CD4-positive, CD25-positive, alpha-beta regulatory T cell (primary cell): ENCODE data around the gene SH3BGRL3. TPM values are rescaled to one million over a fixed set of nuclear protein-coding genes. Genes with fewer than 3 reads are reported as not detected.

Experiments
- ATAC-seq, 2 donors: fragments of 150-1000 bp; cut with Tn5 transposase; one replicate each; pipeline ENCODE4 v1.10.0; 2021; ENCODE audit warnings: low read depth in 2 of 2, moderate number of reproducible peaks in 2 of 2, moderate library complexity in 1 of 2
- DNase-seq, 3 donors: peaks; one replicate each; pipeline versions ENCODE4 v3.0.0 to v3.0.0-alpha.2; 2012 to 2022; ENCODE audit warnings: mixed read lengths in 1 of 3
- H3K27ac ChIP-seq: one replicate; pipeline ENCODE4 v1.7.0; 2013; ENCODE audit warnings: mild to moderate bottlenecking, low read length; ENCODE audit not compliant: insufficient read depth, poor library complexity, severe bottlenecking
- H3K27me3 ChIP-seq: one replicate; pipeline ENCODE4 v1.7.0; 2013; ENCODE audit warnings: low read length; ENCODE audit not compliant: control insufficient read depth, insufficient read depth
- H3K36me3 ChIP-seq: one replicate; pipeline ENCODE4 v1.7.0; 2013; ENCODE audit warnings: mild to moderate bottlenecking, low read length, moderate library complexity; ENCODE audit not compliant: control insufficient read depth, insufficient read depth
- H3K4me1 ChIP-seq: 2 replicates; pipeline ENCODE4 v1.7.0; 2013; ENCODE audit warnings: mild to moderate bottlenecking, low read length; ENCODE audit not compliant: insufficient read depth, control insufficient read depth, poor library complexity, severe bottlenecking
- H3K4me3 ChIP-seq: one replicate; pipeline ENCODE4 v1.7.0; 2013; ENCODE audit warnings: low read depth, mild to moderate bottlenecking, low read length, moderate library complexity
- H3K9me3 ChIP-seq, 2 experiments: 1 replicate in 1 of 2; 2 replicates in 1 of 2; pipeline ENCODE4 v1.7.0; 2013; ENCODE audit warnings: low read length in 2 of 2, mild to moderate bottlenecking in 1 of 2, moderate library complexity in 1 of 2; ENCODE audit not compliant: control insufficient read depth in 2 of 2
- H3K27ac Mint-ChIP-seq, 3 donors: one replicate each; pipeline ENCODE4 v1.8.0; 2020 to 2022; ENCODE audit warnings: mild to moderate bottlenecking in 3 of 3, mixed read lengths in 3 of 3, moderate library complexity in 2 of 3
- H3K27me3 Mint-ChIP-seq: one replicate; pipeline ENCODE4 v1.8.0; 2022; ENCODE audit warnings: mild to moderate bottlenecking, mixed read lengths
- H3K36me3 Mint-ChIP-seq: one replicate; pipeline ENCODE4 v1.8.0; 2020; ENCODE audit warnings: mixed read lengths
- H3K4me1 Mint-ChIP-seq, 4 donors: one replicate each; pipeline ENCODE4 v1.8.0; 2020 to 2022; ENCODE audit warnings: mixed read lengths in 4 of 4, mild to moderate bottlenecking in 1 of 4
- H3K4me3 Mint-ChIP-seq, 4 donors: one replicate each; pipeline ENCODE4 v1.8.0; 2020 to 2022; ENCODE audit warnings: mild to moderate bottlenecking in 4 of 4, mixed read lengths in 4 of 4, moderate library complexity in 3 of 4
- H3K9me3 Mint-ChIP-seq, 7 donors: one replicate each; pipeline ENCODE4 v1.8.0; 2020 to 2022; ENCODE audit warnings: mixed read lengths in 7 of 7, mild to moderate bottlenecking in 3 of 7, moderate library complexity in 2 of 7
- polyA plus RNA-seq, 4 donors: library from polyadenylated mRNA; unstranded; fragments of 300-500 nt; fragmentation: Illumina TruSeq; gene quantifications; one replicate each; pipeline ENCODE4 v1.2.3, GENCODE V29; 2021
- total RNA-seq: library from RNA; stranded (reverse); gene quantifications from one replicate; pipeline ENCODE4 v1.2.3, GENCODE V29; 2022

The SH3BGRL3 gene
- total and polyA plus RNA-seq, 5 donors from 2014 or later: 404 to 1,853 (median 1,136) TPM

- H3K27ac ChIP-seq: peak overlapping the region; percentile 93
- Mint-ChIP-seq H3K36me3 (peaks cover 23% of the 10 kb centered on the region), H3K4me3 (peak overlapping the region; percentile 84 to 96 (median 91)), H3K4me1 (peaks cover 20 to 91% (median 62%) of the 10 kb centered on the region in 4 donors), H3K9me3 (no peaks in the 10 kb centered on the region), H3K27me3 (no peaks in the 10 kb centered on the region), H3K27ac (peak overlapping the region; percentile 96 to 100 (median 99))
- no peak for DNase-seq
- no peaks in the 10 kb centered on the region for H3K27me3 ChIP-seq
- H3K4me3 ChIP-seq: peak overlapping the region; percentile 34
- peaks cover 13% of the 10 kb centered on the region for H3K36me3 ChIP-seq
- no peak for ATAC-seq
- H3K9me3 ChIP-seq: no peaks in the 10 kb centered on the region
- peaks cover 97% of the 10 kb centered on the region for H3K4me1 ChIP-seq
Measured at GRCh38 chr1:26283279-26283853, 3.5 kb downstream of the SH3BGRL3 start.

GRCh38 chr1:26283871-26284596 lies 4.1 kb downstream of the SH3BGRL3 start:
- Histone ChIP-seq H3K27me3 (no peaks in the 10 kb centered on the region), H3K27ac (peak overlapping the region; percentile 93), H3K9me3 (no peaks in the 10 kb centered on the region), H3K4me1 (peaks cover 97% of the 10 kb centered on the region), H3K4me3 (peak overlapping the region; percentile 64), H3K36me3 (peaks cover 13% of the 10 kb centered on the region)
- Mint-ChIP-seq H3K4me3 (peak overlapping the region; percentile 85 to 94 (median 91)), H3K27ac (peak overlapping the region; percentile 96 to 100 (median 99)), H3K36me3 (peaks cover 23% of the 10 kb centered on the region), H3K27me3 (no peaks in the 10 kb centered on the region), H3K9me3 (no peaks in the 10 kb centered on the region), H3K4me1 (peaks cover 19 to 91% (median 63%) of the 10 kb centered on the region in 4 donors)
- DNase-seq (no peak), ATAC-seq (no peak)

GRCh38 chr1:26284597-26285347 lies 4.9 kb downstream of the SH3BGRL3 start:
- Histone ChIP-seq H3K4me1 (peaks cover 98% of the 10 kb centered on the region), H3K9me3 (no peaks in the 10 kb centered on the region), H3K27ac (peak overlapping the region; percentile 93), H3K27me3 (no peaks in the 10 kb centered on the region), H3K4me3 (peak overlapping the region; percentile 64), H3K36me3 (peaks cover 13% of the 10 kb centered on the region)
- peak; percentile 88 to 98 (median 88) for DNase-seq
- peaks cover 19 to 91% (median 68%) of the 10 kb centered on the region in 4 donors for H3K4me1 Mint-ChIP-seq
- H3K4me3 Mint-ChIP-seq: peak overlapping the region; percentile 85 to 94 (median 87)
- H3K27ac Mint-ChIP-seq: peak overlapping the region; percentile 96 to 100 (median 99)
- H3K36me3 Mint-ChIP-seq: peaks cover 23% of the 10 kb centered on the region
- H3K9me3 Mint-ChIP-seq: no peaks in the 10 kb centered on the region
- ATAC-seq: peak; percentile 73 to 78
- H3K27me3 Mint-ChIP-seq: no peaks in the 10 kb centered on the region

- Mint-ChIP-seq H3K27ac (peak overlapping the region; percentile 96 to 100 (median 99)), H3K36me3 (peaks cover 23% of the 10 kb centered on the region), H3K27me3 (no peaks in the 10 kb centered on the region), H3K4me3 (peak overlapping the region; percentile 55 to 94 (median 87)), H3K9me3 (no peaks in the 10 kb centered on the region), H3K4me1 (peaks cover 19 to 97% (median 75%) of the 10 kb centered on the region in 4 donors)
- no peaks in the 10 kb centered on the region for H3K27me3 ChIP-seq
- peaks cover 13% of the 10 kb centered on the region for H3K36me3 ChIP-seq
- peak overlapping the region; percentile 93 for H3K27ac ChIP-seq
- H3K9me3 ChIP-seq: no peaks in the 10 kb centered on the region
- H3K4me3 ChIP-seq: peak overlapping the region; percentile 52
- H3K4me1 ChIP-seq: peaks cover 100% of the 10 kb centered on the region
- no peak for ATAC-seq
- peak in 2 of 3 donors; percentile 28 to 73 for DNase-seq
Measured at GRCh38 chr1:26285366-26286063, 5.6 kb downstream of the SH3BGRL3 start.

- Mint-ChIP-seq H3K4me1 (peaks cover 19 to 98% (median 74%) of the 10 kb centered on the region in 4 donors), H3K9me3 (no peaks in the 10 kb centered on the region), H3K36me3 (peaks cover 21% of the 10 kb centered on the region), H3K27me3 (no peaks in the 10 kb centered on the region), H3K4me3 (peak overlapping the region in 3 of 4 donors; percentile 46 to 88 (median 55)), H3K27ac (peak overlapping the region; percentile 96 to 100 (median 99))
- H3K27me3 ChIP-seq: no peaks in the 10 kb centered on the region
- DNase-seq: no peak
- ATAC-seq: no peak
- H3K4me3 ChIP-seq: peak overlapping the region; percentile 52
- no peaks in the 10 kb centered on the region for H3K9me3 ChIP-seq
- H3K4me1 ChIP-seq: peaks cover 100% of the 10 kb centered on the region
- peak overlapping the region; percentile 93 for H3K27ac ChIP-seq
- peaks cover 12% of the 10 kb centered on the region for H3K36me3 ChIP-seq
Measured at GRCh38 chr1:26286064-26286416, 6.2 kb downstream of the SH3BGRL3 start.

GRCh38 chr1:26287033-26287711 lies 7.3 kb downstream of the SH3BGRL3 start:
- DNase-seq: peak; percentile 59 to 97 (median 88)
- Histone ChIP-seq H3K4me3 (peak overlapping the region; percentile 29), H3K9me3 (no peaks in the 10 kb centered on the region), H3K27me3 (no peaks in the 10 kb centered on the region), H3K27ac (peak overlapping the region; percentile 93), H3K36me3 (peaks cover 2% of the 10 kb centered on the region), H3K4me1 (peaks cover 100% of the 10 kb centered on the region)
- ATAC-seq: peak; percentile 60 to 70
- Mint-ChIP-seq H3K4me3 (peak overlapping the region; percentile 80 to 94 (median 88)), H3K36me3 (peaks cover 17% of the 10 kb centered on the region), H3K27ac (peak overlapping the region; percentile 96 to 100 (median 99)), H3K4me1 (peaks cover 19 to 100% (median 70%) of the 10 kb centered on the region in 4 donors), H3K9me3 (no peaks in the 10 kb centered on the region), H3K27me3 (no peaks in the 10 kb centered on the region)
